ENCODE data around the gene CAMK2B.
"Not testable (repeated sequence)": the region's sequence is repeated elsewhere in the genome, so short reads cannot be mapped to it uniquely, and the experiment has no call there.

Gene CAMK2B

GRCh38 chr7:44189286-44189992 lies 136.0 kb downstream of the CAMK2B start, which contains the start of gene GCK:
GCK (minus strand) TSS chr7:44189439; CDS start chr7:44188953, 486 bp downstream.
- DNase-seq (ENCODE audit: low read depth) = no peak

GRCh38 chr7:44188480-44189225 lies 136.7 kb downstream of the CAMK2B start:
- no peak for DNase-seq (ENCODE audit: low read depth)

- no peak for DNase-seq (ENCODE audit: low read depth)
Observed at GRCh38 chr7:44187636-44188416, 137.6 kb downstream of the CAMK2B start.

- DNase-seq (ENCODE audit: low read depth) = no peak
Observed at GRCh38 chr7:44186736-44187135, 138.7 kb downstream of the CAMK2B start.

- no peak for DNase-seq (ENCODE audit: low read depth)
Observed at GRCh38 chr7:44185729-44186128, 139.7 kb downstream of the CAMK2B start.

- DNase-seq (ENCODE audit: low read depth) = no peak
Observed at GRCh38 chr7:44184873-44185446, 140.4 kb downstream of the CAMK2B start.

GRCh38 chr7:44184206-44184872 lies 141.1 kb downstream of the CAMK2B start:
- DNase-seq (ENCODE audit: low read depth) = peak; percentile 87

GRCh38 chr7:44183386-44183785 lies 142.0 kb downstream of the CAMK2B start:
- DNase-seq (ENCODE audit: low read depth) = no peak

- DNase-seq (ENCODE audit: low read depth) = no peak
Observed at GRCh38 chr7:44182827-44183226, 142.6 kb downstream of the CAMK2B start.

- DNase-seq (ENCODE audit: low read depth) = no peak
Observed at GRCh38 chr7:44180631-44181030, 144.8 kb downstream of the CAMK2B start.

- peak; percentile 33 for DNase-seq (ENCODE audit: low read depth)
Observed at GRCh38 chr7:44177570-44178131, 147.7 kb downstream of the CAMK2B start.

- no peak for DNase-seq (ENCODE audit: low read depth)
Observed at GRCh38 chr7:44176486-44176885, 148.9 kb downstream of the CAMK2B start.

GRCh38 chr7:44175730-44176129 lies 149.7 kb downstream of the CAMK2B start:
- no peak for DNase-seq (ENCODE audit: low read depth)

- DNase-seq (ENCODE audit: low read depth) = not testable (repeated sequence)
Observed at GRCh38 chr7:44174694-44174948, 150.8 kb downstream of the CAMK2B start.

- DNase-seq (ENCODE audit: low read depth) = no peak
Observed at GRCh38 chr7:44173911-44174693, 151.3 kb downstream of the CAMK2B start.

GRCh38 chr7:44172803-44173424 lies 152.5 kb downstream of the CAMK2B start:
- no peak for DNase-seq (ENCODE audit: low read depth)

- no peak for DNase-seq (ENCODE audit: low read depth)
Observed at GRCh38 chr7:44172352-44172751, 153.0 kb downstream of the CAMK2B start.

- DNase-seq (ENCODE audit: low read depth) = not testable (repeated sequence)
Observed at GRCh38 chr7:44171901-44172300, 153.5 kb downstream of the CAMK2B start.

- DNase-seq (ENCODE audit: low read depth) = no peak
Observed at GRCh38 chr7:44167920-44168319, 157.5 kb downstream of the CAMK2B start.
